RCC 7860 (cell line): ENCODE data around the gene PPIE.
A peak's percentile ranks its signal among the peaks of the same experiment; 100 is the strongest.

ENCODE experiments used
- DNase-seq: peaks from one replicate; pipeline ENCODE4 v3.0.0-alpha.2; 2015; ENCODE audit warnings: low spot score
- FAIRE-seq: peaks from 2 replicates; lab custom pipeline; 2012; peaks lifted over from hg19 to GRCh38; lab: Jason Lieb, UNC

Gene PPIE

DNA sequence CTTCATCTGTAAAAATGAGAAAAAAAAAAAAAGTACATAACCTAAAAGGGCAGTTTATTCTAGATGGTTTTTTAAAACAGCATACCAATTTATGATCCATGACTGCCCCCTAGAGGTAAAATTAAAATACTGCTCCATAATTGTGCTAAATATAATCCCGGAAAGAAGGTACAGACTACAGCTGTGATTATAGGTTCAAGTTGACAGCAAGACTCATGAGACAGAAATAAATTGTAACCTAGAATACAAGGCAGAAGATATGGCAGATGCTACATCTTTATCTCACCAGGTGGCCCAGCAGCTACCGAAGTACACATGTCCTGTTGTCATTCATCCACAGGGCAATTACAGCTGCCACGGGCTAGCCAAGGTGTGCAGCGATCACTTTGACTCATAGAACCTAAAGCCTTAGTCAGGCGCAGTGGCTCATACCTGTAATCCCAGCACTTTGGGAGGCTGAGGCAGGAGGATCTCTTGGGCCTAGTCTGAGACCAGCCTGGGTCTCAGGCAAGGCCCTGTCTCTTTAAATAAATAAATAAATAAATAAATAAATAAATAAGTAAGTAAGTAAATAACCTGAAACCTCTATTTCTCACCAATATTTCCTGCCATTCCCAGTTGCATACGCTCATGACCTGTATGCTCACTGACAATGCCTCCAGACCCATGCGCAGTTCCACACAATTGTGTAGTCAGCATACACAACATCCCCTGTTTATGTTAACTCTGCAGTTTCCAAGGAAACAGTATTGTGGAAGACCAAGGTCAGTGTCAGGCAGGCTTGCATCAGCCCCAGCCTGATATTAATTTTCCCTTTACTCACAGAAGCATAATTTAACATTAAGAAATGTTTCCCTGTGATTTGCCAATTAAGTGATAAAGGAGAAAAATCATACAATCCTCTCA lies 18.3 kb upstream of the PPIE start:
- FAIRE-seq: peak; percentile 86
- peak; percentile 49 for DNase-seq

DNA sequence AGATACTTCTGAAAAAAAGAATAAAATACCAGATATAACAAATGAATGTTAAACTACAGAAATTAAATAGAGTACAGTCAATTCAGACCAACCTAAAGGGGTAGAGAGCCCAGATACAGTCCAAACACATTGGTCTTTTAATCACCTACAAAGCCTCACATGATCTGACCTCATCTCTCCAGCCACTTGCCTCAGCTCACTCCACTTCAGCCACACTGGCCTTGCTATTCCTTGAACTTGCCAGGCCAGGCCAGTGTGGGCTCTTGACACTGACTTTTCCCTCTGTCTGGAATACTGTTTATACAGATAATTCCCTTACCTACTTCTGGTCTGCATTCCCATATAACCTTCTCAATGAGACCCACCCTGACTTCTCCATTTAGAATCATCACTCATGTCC lies 17.0 kb upstream of the PPIE start:
- FAIRE-seq (no peak), DNase-seq (no peak)

DNA sequence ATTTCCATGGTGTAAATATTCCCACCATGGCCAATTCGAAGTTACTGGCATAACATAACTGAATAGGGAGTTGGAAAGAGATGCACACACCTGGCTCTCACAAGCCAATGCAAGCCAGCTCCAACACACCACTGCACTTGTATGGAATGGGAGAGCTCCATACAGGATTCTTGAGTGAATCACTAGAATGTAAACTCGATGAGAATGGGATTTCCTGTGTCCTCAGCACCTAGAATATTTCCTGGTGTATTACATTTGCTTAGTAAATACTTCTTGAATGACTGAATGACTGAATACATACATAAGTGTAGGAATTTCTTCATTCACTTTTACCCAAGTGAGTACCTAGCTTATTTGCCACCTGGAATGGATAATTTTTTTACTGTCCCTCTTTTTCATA lies 16.2 kb upstream of the PPIE start:
- DNase-seq: no peak
- FAIRE-seq: no peak

DNA sequence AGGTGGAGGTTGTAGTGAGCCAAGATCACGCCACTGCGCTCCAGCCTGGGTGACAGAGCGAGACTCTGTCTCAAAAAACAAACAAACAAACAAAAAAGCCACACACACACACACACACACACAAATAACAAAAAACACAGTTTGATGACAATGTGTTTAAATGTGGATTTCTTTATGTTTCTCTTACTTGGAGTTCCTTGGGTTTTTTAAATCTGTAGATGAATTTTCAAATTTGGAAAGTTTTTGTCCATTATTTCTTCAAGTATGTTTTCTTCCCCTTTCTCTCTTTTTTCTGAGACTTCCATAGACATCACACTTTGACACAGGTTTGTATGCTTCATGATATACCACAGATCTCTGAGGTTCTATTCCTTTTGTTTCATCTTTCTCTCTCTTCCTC lies 12.1 kb upstream of the PPIE start:
- no peak for FAIRE-seq
- no peak for DNase-seq

DNA sequence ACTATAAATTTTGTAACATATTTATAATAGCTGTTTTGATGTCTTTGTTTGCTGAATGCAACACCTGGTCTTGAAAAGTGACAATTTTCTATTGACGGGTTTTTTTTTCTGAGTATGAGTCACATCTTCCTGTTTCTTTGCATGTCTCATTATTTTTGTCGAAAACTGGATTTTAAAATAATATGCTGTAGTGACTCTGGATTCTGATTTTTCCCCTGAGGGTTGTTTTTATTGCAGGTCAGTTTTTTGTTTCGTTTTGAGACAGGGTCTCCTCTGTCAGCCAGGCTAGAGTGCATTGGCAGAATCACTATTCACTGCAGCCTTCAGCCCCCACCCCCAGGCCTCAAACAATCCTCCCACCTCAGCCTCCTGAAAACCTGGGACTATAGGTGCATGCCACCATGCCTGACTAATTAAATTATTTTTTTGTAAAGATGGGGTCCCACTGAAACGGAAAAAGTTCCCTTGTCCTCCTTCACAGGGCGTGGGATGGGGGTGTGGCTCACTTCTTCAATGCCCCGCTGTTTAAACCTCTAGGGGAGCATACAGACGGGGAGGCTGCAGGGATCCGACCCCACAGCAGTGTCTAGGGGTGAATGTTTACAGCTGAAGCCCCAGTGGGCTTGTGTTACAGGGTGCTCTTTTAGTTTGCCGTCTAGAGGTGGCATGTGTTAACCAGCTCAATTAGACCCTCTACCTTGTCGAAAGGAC lies 11.3 kb upstream of the PPIE start:
- FAIRE-seq (no peak), DNase-seq (no peak)

DNA sequence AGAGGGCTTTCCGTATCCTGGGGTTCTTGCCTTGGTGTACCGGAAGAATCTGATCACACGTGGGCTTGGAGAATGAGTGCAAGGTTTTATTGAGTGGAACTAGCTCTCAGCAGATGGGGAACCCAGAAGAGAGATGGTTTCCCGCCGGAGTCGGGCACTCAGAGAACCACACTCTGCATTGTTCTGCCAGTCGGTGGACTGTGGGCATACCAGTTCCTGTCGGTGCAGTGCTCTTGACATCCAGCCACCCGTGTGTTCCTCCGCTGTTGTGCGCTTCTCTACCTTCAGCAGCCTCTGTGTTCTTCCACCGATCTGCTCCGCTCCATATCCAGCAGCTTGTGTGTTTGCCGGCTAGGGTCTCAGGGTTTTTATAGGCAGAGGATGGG lies 10.8 kb upstream of the PPIE start:
- FAIRE-seq (no peak), DNase-seq (no peak)

DNA sequence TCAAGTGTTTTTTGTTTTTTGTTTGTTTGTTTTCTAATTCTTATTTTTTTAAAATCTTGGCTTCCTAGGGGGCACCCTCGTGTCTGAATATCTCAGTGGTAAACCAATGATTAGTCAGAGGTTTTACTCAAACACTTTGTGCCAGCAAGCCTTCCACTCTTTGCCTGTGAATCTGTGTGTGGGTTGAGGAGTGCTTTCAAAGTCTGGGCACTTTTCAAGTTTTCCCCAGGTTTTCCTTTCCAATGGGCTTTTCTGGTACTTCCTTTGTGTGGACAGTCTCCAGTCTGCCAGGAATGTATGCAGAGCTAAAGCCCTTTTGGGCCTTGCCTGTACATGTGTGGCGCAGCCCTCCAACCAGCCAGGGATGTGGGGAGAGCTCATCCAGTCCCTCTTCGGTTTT lies 9.7 kb upstream of the PPIE start:
- no peak for FAIRE-seq
- DNase-seq: no peak

DNA sequence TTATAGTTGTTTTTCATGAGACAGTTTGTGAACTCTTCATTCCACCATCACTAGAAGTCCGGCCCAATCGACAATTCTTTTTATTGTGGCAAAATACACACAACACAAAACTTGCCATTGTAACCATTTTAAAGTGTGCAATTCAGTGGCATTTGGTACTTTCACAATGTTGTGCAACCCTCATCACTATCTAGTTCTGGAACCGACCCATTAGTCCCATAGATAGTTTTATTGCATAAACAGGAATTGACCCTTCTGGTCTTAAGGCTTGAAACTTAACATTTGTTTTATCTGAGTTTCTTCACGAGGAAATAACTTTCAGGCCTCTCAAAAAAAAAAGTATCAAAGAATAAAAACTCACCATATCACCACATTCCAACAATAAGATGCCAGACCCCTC lies 8.8 kb upstream of the PPIE start:
- FAIRE-seq (no peak), DNase-seq (no peak)

DNA sequence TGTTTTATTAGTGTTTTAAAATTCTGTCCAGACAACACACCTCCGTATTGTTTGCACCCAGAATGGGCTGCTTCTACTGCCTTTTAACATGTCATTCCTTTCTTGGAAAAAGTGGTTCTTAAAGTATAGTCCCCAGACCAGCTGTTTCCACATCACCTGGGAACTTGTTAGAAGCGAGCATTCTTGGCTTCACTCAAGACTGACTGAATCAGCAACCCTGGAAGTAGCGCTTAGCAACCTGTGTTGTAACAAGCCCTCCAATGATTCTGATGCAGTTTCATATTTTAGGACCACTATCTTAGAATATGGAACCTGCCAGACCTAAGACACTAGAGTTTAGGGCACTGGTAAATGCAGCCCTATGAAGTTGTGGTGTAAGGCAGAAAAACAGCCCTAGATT lies 6.0 kb upstream of the PPIE start:
- FAIRE-seq: no peak
- DNase-seq: no peak

DNA sequence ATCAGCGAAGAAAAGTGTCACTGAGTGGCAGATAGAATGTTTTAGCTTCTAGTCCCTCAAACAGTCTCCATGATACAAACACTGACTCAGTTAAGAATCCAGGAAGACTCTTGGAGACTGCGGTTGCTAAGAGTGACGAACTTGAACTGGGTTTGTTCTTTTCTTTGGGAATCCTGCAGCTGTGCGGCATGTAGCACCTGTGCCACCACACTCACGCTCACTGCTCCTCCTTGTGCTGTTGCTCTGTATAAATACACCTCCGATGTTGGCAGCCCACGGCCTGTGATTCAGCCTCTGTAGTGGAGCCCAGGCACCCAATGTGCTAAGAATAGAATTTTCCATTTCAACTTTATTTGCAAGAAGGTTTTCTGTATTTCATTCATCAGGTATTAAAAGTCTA lies 5.5 kb upstream of the PPIE start:
- DNase-seq (no peak), FAIRE-seq (no peak)

DNA sequence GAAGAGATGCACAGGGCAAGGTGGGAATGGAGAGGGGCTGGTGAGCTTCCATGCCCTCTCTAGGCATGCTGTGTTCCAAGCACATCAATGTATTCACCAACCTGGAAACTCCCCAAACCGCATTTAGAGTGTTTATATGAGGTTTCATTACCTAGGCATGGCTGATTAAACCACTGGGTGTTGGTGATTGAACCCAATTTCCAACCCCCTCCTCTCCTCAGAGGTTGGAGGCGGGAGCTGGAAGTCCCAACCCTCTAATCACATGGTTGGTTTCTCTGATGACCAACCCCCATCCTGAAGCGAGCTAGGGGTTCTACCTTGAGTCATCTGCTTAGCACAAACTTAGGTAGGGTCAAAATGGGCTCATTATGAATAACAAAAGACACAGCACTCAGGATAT lies 3.0 kb upstream of the PPIE start:
- no peak for DNase-seq
- FAIRE-seq: no peak

DNA sequence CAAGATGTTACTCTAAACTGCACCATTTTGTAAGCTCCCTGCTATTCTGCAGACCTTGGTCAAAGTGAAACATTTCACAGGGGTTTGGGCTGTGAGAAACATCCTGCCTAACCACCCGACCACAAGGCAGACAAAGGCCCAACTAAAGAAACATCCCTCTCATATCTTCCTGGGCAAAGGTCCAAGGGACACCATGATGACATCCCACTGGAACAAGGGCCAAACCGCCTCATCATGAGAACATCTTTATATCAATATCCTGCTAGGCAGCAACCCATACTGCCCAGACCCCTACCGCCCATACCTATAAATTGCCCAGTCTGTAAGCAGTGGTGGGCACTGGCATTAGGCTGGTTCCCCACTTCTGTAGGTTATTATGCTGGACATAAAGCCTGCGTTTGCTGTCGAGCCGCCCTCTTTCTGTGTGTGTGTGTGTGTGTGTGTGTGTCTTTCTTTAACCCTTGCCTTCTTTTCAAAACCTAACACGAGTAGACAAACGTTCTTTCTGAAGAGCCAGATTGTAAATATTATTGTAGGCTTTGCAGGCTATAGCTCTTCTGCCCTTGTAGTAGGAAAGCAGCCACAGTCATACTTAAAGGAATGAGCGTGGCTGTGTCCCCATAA lies 1.0 kb upstream of the PPIE start:
- FAIRE-seq (no peak), DNase-seq (no peak)

DNA sequence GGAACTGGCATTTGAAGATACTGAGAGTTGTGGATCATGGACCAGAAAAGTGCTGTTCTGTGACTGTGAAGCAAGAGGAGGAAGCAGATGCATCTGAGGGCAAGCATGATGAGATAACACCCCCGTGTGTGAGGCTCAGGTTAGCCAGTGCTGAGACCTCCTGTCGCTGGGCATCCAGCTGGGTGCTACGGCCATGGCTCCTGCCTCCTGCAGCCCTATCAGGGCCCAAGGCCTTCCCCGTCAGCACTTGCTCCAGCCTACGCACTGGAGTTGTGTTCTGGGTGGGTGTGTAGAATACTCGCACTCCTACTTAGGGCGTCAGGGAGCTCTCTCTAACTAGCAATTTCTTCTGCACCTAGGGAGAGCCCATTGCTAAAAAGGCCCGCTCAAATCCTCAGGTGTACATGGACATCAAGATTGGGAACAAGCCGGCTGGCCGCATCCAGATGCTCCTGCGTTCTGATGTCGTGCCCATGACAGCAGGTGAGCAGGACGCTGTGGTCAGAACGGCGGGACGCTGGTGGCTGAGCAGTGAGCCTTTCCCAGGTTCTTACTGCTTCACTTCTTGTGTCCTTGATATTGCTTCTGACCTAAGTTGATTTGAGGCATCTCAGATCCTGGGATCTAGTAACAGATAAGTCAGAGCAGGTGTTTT lies 6.5 kb downstream of the PPIE start:
- FAIRE-seq: no peak
- no peak for DNase-seq

DNA sequence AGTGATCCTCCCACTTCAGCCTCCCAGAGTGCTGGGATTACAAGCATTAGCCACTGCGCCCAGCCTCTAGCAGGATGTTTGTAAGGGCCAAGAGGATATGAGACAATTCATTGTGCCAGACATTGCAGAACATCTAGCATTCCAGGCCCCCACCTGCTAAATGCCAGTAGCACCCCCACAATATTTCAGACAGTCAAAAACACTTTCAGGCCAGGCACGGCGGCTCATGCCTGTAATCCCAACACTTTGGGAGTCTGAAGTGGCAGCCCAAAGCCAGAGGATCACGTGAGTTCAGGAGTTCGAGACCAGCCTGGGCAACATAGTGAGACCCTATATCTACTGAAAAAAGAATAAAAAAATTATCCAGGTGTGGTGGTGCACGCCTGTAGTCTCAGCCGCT lies 12.9 kb downstream of the PPIE start:
- DNase-seq: no peak
- FAIRE-seq: no peak

DNA sequence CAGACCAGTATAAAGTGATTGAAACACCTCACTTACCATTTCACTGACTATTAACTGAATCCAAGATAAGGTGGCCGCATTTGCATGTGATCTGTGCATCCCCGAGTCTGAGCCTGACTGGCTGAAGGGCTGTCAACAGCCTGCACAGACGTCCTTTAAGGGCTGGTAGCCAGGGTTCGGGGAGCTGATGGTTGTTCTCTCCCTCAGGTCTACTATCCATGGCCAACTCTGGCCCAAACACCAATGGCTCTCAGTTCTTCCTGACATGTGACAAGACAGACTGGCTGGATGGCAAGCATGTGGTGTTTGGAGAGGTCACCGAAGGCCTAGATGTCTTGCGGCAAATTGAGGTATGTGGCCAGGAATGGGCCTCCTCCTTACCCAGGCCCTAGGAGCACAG lies 14.0 kb downstream of the PPIE start:
- FAIRE-seq (no peak), DNase-seq (no peak)

DNA sequence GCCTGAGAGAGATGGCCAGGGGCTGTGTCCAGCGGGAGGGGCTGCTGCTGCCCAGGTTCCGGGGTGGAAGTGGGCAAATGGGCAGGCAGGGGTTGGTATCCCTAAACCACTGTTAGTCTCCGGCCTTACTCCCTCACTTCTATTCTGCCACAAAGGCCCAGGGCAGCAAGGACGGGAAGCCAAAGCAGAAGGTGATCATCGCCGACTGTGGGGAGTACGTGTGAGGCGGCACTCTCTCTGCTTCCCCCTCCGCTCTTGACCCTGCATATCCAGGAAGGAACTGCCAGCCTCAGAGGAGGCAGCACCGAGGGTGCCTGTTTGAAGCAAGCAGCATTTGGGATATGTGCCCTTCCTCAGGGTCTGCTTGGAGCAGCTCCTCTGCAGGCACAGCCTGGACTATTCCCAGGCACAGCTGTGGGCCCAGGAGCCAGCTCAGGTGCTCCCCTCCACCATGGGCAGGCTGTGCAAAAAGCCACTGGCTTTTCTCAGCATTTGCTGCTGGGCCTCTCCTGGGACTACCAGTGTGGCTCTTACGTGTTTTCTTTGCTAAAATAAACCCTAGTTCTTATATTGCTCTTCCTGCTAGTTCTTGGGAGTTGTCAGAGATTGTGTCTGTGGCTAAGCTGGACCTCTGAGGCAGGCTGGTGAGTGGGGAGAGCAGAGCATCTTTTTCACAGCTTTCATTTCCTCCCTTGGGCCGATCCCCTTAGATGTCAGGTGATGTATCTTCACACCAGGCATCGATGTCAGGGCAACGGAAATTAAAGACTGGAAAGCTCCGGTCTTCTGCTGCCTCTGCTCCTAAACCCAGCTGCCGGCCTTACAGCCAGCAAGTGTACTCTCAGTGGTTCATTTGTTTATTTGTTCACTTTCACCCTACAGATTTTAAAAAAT lies 14.7 kb downstream of the PPIE start:
- FAIRE-seq: no peak
- DNase-seq: no peak

DNA sequence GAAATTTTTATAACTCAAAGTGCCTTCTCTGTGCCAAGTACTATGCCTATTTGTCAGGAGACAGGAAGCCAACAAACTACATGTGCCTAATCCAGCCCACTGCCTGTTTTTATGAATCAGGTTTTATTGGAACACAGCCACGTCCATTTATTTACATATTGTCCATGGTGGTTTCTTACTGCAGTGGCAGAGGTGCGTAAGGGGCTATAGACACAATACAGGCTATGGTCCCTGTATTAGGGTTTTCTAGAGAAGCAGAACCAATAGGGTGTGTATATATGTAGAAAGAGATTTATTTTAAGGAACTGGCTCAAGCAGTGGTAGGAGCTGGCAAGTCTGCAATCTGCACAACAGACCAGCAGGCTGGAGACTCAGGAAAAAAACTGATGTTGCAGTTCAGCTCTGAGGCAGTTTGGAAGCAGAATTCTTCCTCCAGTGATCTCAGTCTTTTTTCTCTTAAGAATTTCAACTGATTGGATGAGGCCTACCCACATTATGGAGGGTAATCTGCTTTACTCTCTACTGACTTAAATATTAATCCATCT lies 15.4 kb downstream of the PPIE start:
- no peak for DNase-seq

DNA sequence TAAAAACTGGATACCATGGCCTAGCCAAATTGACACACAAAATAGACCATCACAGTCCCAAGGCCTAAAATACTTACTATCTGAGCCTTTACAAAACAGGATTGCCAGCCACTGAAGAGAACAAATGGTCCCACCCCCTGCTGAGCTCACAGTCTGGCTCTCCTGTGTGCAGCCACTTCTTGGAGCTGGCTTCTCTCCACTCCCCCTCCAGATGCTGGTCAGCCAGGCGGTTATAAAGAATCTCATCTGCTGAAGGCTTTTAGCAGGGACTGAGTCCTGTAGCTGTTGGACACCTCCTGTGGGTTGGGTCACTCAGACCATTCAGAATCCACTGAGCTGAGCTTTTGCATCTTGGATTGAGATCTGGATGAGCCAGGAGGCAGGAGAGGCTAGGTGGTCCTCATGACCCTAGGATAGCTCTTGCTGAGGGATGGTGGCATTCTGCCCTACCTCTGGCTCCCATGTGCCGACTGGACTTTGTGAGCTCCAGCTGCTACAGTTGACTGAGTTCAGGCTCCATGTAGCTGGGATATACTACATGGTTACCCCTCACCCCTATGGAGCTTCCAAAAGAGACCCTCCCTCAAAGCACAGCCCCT lies 16.3 kb downstream of the PPIE start:
- FAIRE-seq (no peak), DNase-seq (no peak)

More for the DNA sequence above, 15.4 kb downstream of the PPIE start:
- FAIRE-seq: no peak

DNA sequence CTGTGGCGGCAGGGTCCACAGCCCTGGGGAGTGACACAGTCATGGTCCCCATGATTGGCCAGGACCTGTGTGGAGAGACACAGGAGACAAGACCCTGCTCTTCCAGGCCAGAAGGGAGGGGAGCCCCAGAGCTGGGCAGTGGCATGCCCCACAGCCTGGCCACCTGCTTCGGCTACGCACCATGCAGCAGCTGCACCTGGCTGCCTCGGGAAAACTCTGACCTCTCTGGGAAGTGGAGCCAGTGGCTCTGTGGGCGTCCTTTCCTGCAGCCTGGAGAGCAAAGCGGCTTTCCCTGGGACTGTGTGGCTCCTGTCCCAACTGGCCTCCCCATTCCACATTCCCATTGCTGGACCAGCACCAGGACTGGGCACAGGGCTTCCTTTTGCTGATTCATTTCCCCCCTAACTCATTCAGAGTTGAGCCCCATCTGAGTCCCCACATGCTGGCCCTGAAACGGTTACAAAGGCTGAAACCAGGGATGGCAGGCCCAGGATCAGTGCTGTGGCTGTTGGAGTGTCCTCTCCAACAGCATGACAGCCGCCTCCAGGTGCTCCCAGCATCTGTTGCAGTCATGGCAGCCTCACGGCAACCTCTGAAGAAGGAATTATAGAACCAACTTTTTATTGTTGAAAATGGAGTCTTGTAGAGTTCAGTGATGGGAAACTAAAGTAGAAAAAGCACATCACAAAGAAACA lies 17.4 kb downstream of the PPIE start:
- no peak for FAIRE-seq

More for the DNA sequence above, 17.4 kb downstream of the PPIE start:
- no peak for DNase-seq
